Spleen (tissue), 7 donors: ENCODE results near the gene SHANK1.

ENCODE experiments used
- CTCF ChIP-seq, 11 experiments: fragments of 200-600 bp in 7 of 11; fragments of 450-650 bp in 4 of 11; sonication (generic) in 4 of 11; IDR thresholded peaks in 8 of 11; conservative IDR thresholded peaks in 3 of 11; 1 replicate in 7 of 11; 2 replicates in 4 of 11; pipeline versions ENCODE4 v1.4.0 to v1.8.0; 2016 to 2021; ENCODE audit warnings: antibody characterized with exemption in 11 of 11, inconsistent platforms in 4 of 11, mild to moderate bottlenecking in 1 of 11
- POLR2A ChIP-seq, 3 donors: fragments of 450-650 bp; IDR thresholded peaks; one replicate each; pipeline ENCODE4 v1.5.1; 2017; ENCODE audit warnings: antibody characterized with exemption in 3 of 3, mild to moderate bottlenecking in 1 of 3
- POLR2AphosphoS5 ChIP-seq, 3 donors: sonication (generic); formaldehyde crosslinking; IDR thresholded peaks; one replicate each; pipeline ENCODE4 v1.5.1; 2017; ENCODE audit warnings: antibody characterized with exemption in 3 of 3
- donor health status: DM: no; HTN: no; CAD: no; lungs with moderate emphysema.
- donor health status: DM: no; HTN: no; CAD: no.
- donor health status: DM: no; HTN: no; CAD: no.

DNA sequence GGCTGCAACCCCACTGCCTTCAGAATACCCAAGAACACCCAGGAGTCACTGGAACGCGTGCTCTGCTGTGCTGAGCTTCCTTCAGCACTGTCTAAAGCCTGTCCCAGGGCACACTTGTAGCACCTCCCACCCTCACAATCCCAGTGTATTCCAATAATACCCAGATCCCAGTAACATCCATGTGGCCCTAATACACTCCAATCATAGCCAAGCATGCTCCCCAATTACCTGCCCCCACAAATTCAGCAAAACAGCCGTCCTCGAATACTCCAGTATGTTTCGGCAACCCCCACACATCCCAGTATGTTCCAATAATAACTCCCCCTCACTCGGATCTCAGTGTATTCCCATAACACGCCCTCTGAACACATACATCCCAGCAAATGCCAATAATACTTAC lies 29.2 kb downstream of the SHANK1 start:
- no peak for TF ChIP-seq POLR2AphosphoS5 (IDR thresholded peaks at IDR 0.05)
- no peak for TF ChIP-seq POLR2A (IDR thresholded peaks at IDR 0.05)
- no peak for TF ChIP-seq CTCF (IDR thresholded peaks at IDR 0.05 in 8 of 11, conservative IDR thresholded peaks at IDR 0.05 in 3 of 11)
